ENCODE data around the gene AKAP6.

The AKAP6 gene

GRCh38 chr14:32329146-32329545 is at the start of gene AKAP6:
TSS of gene AKAP6 (plus strand) at chr14:32329298. CDS start at chr14:32433494, 104,196 bp downstream.
- DNase-seq, result peak; percentile 66

- no peak for DNase-seq
Measured at GRCh38 chr14:32286602-32287001, 42.5 kb upstream of the AKAP6 start.

GRCh38 chr14:32296366-32296765 is 32.7 kb upstream of the AKAP6 start:
- no peak for DNase-seq

GRCh38 chr14:32298346-32298745 is 30.8 kb upstream of the AKAP6 start:
- no peak for DNase-seq

- peak; percentile 55 for DNase-seq
Measured at GRCh38 chr14:32300136-32300535, 29.0 kb upstream of the AKAP6 start.

GRCh38 chr14:32303865-32304264 is 25.2 kb upstream of the AKAP6 start:
- peak; percentile 42 for DNase-seq

GRCh38 chr14:32304296-32304695 is 24.8 kb upstream of the AKAP6 start:
- DNase-seq, result peak; percentile 48

- peak; percentile 14 for DNase-seq
Measured at GRCh38 chr14:32306549-32306948, 22.5 kb upstream of the AKAP6 start.

GRCh38 chr14:32307881-32308582 is 21.1 kb upstream of the AKAP6 start:
- DNase-seq, result no peak

- no peak for DNase-seq
Measured at GRCh38 chr14:32310876-32311275, 18.2 kb upstream of the AKAP6 start.

GRCh38 chr14:32311294-32312009 is 17.6 kb upstream of the AKAP6 start:
- no peak for DNase-seq

GRCh38 chr14:32312010-32312331 is 17.1 kb upstream of the AKAP6 start:
- no peak for DNase-seq

GRCh38 chr14:32313844-32314376 is 15.2 kb upstream of the AKAP6 start:
- no peak for DNase-seq

- no peak for DNase-seq
Measured at GRCh38 chr14:32318087-32318795, 10.9 kb upstream of the AKAP6 start.

- no peak for DNase-seq
Measured at GRCh38 chr14:32319368-32320049, 9.6 kb upstream of the AKAP6 start.

GRCh38 chr14:32324601-32325000 is 4.5 kb upstream of the AKAP6 start:
- DNase-seq, result no peak

GRCh38 chr14:32327255-32327961 is 1.7 kb upstream of the AKAP6 start:
- DNase-seq, result peak; percentile 10

GRCh38 chr14:32329690-32330285 is 690 bp downstream of the AKAP6 start:
- DNase-seq, result peak; percentile 24

GRCh38 chr14:32330351-32331111 is 1.4 kb downstream of the AKAP6 start:
- DNase-seq, result peak; percentile 53

- no peak for DNase-seq
Measured at GRCh38 chr14:32331206-32331605, 2.1 kb downstream of the AKAP6 start.

Data from retina (tissue), 1 donor.